Coronary artery (tissue), 2 donors: ENCODE measurements around the gene ACHE.

Source experiments
- DNase-seq: peaks from one replicate; pipeline ENCODE4 v3.0.0-alpha.2; 2017; ENCODE audit warnings: low spot score
- H3K27ac ChIP-seq, 2 donors: fragments of 200-600 bp; sonication (generic); one replicate each; pipeline ENCODE4 v1.5.1; 2016 to 2019
- H3K4me3 ChIP-seq: fragments of 200-600 bp; sonication (generic); 2 replicates; pipeline ENCODE4 v1.5.1; 2016; ENCODE audit warnings: mild to moderate bottlenecking, moderate library complexity
- CTCF ChIP-seq: fragments of 200-600 bp; sonication (generic); IDR thresholded peaks from one replicate; pipeline ENCODE4 v1.5.1; 2019; ENCODE audit warnings: antibody characterized with exemption

The ACHE gene

GRCh38 chr7:100874300-100874576 is 21.4 kb downstream of the ACHE start:
- peak overlapping the region; percentile 93 for H3K4me3 ChIP-seq
- TF ChIP-seq CTCF: no peak
- peak overlapping the region; percentile 88 to 99 for H3K27ac ChIP-seq
- DNase-seq: peak; percentile 66

GRCh38 chr7:100873599-100874299 is 21.9 kb downstream of the ACHE start:
- Histone ChIP-seq H3K27ac (peak overlapping the region; percentile 88 to 99), H3K4me3 (peak overlapping the region; percentile 93)
- TF ChIP-seq CTCF: no peak
- DNase-seq: peak; percentile 59

- peak overlapping the region; percentile 85 for H3K4me3 ChIP-seq
- peak overlapping the region; percentile 95 to 98 for H3K27ac ChIP-seq
- DNase-seq: no peak
- no peak for TF ChIP-seq CTCF
Observed at GRCh38 chr7:100867776-100868485, 27.8 kb downstream of the ACHE start.

GRCh38 chr7:100867040-100867775 is 28.5 kb downstream of the ACHE start, which contains the start of gene TRIP6:
TRIP6 (plus strand) TSS chr7:100867387; CDS start chr7:100867498, 111 bp downstream.
- peak; percentile 95 for DNase-seq
- no peak for TF ChIP-seq CTCF
- H3K27ac ChIP-seq: peak within 1 kb of the TSS; percentile 95 to 98
- H3K4me3 ChIP-seq: peak within 1 kb of the TSS; percentile 85

GRCh38 chr7:100866729-100867039 is 29.0 kb downstream of the ACHE start:
- no peak for DNase-seq
- peak overlapping the region; percentile 95 to 98 for H3K27ac ChIP-seq
- TF ChIP-seq CTCF: no peak

GRCh38 chr7:100865938-100866728 is 29.6 kb downstream of the ACHE start:
- no peak for TF ChIP-seq CTCF
- Histone ChIP-seq H3K4me3 (peak overlapping the region; percentile 85), H3K27ac (peak overlapping the region; percentile 95 to 98)
- no peak for DNase-seq

More at GRCh38 chr7:100866729-100867039, 29.0 kb downstream of the ACHE start:
- peak overlapping the region; percentile 85 for H3K4me3 ChIP-seq
